GM15510 (cell line): ENCODE measurements around the gene FOXO6.

ENCODE experiments used
- POLR2A ChIP-seq: IDR thresholded peaks from 3 replicates; pipeline ENCODE4 v1.6.1; 2011; ENCODE audit warnings: borderline replicate concordance; ENCODE audit not compliant: insufficient read length; ENCODE audit errors: extremely low read depth

The FOXO6 gene

DNA sequence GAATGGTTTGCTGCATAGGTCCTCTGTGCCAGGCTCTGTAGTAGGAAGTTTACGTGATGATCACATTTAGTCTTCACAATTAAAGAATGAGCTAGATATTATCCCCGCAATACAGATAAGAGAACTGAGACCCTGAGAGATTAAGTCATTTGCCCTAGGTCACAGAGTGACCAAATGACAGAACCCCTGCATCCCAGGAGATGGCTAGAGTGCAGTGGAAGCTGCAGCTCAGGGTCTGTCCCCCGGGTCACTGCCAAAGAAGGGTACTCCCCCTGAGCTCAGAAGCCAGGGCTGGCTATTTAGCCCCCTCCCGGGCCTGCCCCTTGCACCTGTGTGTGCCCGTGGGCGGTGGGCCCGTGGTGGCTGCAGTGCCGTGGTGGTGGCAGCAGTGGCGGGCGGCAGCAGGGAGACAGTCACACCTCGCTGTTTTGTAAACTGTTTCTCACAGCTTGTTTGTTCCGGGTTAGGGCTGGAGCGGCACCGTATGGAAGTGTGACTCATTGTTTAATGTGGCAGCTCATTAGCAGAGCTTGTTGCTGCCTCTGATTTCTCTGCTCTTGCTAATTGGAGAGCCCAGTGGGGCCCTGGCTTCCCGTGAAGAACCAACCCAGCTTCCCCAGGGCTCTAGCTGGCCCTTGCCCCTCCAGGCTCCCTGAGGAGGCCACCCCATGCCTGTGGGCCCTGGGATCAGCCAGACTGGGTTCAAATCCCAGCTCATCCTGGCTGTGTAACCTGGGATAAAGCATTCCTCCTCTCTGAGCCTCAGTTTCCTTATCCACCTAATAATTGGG, 19.3 kb upstream of the FOXO6 start:
- no peak for TF ChIP-seq POLR2A

DNA sequence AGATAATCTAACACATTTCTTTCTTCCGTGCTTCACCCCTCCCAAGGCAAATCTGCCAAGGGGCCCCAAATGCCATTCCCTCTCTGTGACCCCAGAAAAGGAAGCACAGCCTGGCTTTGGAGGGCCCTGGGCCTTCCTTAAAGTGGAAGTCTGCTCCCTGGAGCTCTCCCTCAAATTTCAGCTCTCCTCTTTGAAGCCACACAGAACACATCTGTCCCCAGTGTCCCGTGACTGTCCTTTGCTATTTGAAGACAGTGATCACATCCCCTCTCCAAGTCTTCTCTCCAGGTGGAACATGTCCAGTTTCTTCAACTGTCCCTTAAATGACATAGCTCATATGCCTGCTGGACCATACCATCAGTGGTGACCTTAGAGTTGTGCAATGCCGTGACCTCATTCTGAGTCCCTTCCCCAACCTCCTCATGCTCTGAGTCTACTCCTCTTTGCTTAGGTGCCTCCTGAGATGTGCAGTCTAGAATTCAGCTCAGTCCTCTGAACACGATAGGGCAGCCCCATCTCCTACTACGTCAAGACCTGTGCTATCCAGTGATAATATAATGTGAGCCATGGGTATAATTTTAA, 18.4 kb upstream of the FOXO6 start:
- no peak for TF ChIP-seq POLR2A

DNA sequence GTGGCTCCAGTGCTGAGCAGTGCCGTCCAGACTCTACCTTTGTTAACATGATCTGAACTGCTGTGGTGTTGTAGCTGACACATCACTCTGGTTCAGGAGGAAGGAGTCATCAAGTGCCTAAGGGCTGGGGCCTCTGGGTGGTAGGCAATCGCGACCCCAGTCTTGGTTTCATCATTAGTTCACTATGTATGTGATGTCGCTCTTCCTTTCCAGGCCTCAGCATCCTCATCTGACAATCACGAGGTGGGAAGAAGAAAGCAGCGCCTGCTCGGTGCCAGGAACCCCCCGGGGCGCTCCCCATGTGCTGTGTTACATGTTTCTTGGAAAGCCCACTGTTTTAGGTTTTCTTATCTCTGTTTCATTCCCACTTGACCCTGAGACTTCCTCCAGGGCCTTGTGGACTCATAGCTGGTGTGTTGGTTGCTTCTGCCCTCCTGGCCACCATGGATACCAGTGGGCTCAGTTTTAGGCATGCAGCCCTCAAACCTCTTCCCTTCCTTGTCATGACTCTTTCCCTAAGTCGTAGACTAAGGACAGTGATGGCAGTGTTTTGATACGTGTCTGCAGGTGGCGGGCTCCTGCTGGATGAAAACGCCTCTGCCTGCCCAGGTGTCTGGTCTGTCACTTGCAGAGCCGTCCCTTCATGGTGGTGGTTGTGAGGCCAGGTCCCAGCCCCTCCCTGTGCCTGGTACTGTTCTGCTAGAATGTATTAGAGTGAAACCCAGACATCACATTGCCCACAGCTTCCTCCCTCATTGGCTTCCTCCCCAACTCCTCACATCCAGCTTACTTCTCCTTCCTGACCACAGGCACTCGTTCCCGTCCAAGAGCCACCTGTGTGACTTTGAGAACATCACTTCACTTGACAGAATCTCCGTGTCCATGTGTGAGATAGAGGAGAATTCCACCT, 17.2 kb upstream of the FOXO6 start:
- no peak for TF ChIP-seq POLR2A

DNA sequence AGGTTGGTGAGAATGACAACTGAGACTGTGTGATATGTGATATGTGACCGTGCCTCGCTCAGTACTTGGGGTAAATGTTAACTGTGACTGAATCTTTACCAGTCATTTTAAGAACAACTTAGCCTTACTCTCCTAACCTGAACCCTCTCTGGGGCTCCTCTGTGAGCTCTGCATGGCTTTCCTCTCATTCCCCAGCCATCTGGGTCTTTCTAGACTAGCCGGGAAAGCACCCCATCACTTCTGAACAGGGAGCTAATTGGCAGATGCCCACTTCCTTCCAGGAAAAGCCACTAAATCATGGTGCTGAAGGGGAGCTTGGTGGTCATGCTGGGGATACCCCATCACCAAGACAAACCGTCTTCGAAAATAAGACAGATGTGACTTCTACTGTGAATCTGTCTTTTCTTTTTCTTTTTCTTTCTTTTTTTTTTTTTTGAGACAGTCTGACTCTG, 16.5 kb upstream of the FOXO6 start:
- TF ChIP-seq POLR2A, result no peak

DNA sequence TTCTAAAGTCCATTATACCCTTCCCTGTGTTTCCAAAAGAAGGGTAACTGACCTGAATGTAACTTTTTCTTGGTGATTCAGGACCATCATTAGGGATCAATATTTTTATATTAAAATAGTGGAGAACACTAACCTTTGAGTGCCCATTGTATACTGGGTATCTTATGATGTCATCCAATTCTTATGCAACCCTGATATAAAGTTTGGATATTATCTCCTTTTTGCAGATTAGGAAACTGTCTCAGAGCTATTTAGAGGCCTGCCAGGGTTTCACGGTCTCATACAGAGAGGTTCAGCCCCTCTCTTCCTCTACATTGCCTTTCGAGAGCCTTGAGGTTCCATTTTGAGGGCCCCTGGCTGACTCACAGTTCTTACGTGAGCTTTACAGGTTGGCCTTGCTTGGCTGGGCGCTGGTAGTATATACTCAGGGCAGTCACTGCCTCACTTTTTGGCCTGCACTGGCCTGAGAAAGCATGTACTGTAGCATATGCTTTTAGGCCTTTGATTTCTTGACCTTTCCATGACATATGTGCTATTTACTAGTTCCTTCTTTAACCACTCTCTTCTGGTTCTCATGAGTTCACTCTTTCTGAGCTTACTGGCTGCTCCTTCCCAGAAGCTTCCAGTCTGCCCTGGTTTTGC, 15.7 kb upstream of the FOXO6 start:
- TF ChIP-seq POLR2A, result no peak

DNA sequence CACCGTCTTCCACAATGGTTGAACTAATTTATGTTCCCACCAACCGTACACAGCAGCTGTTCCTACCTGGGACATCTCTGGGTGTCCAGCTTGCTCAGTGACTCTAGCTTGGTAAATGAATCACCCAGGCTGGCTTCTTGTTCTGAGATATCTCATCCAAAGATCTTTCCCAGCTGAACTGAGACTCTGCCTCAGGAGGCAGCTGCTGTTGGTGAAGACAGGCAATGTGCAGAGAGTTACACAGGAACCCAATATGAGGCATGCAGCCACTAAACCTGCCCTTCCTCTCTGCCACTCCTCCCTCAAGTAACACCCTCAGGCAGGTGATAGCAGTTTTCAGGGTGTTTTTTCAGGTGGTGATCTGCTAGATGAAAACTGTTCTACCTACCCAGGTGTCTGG, 14.0 kb upstream of the FOXO6 start:
- TF ChIP-seq POLR2A, result no peak

DNA sequence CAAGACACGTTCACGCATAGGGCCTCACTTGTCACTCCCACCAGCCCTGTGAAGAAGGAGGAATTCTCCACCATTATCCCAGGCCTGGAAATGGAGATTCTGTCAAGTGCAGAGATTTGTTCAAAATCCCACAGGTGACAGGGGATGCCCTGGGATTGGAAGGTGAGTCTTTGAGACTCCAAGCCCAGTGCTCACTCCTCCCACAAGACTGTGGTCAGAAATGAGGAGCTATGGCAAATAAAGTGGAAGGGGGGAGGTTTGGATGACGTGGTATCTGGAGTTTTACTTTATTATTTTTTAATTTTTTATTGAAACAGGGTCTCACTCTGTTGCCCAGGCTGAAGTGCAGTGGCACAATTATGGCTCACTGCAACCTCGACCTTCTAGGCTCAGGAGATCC, 12.8 kb upstream of the FOXO6 start:
- no peak for TF ChIP-seq POLR2A

DNA sequence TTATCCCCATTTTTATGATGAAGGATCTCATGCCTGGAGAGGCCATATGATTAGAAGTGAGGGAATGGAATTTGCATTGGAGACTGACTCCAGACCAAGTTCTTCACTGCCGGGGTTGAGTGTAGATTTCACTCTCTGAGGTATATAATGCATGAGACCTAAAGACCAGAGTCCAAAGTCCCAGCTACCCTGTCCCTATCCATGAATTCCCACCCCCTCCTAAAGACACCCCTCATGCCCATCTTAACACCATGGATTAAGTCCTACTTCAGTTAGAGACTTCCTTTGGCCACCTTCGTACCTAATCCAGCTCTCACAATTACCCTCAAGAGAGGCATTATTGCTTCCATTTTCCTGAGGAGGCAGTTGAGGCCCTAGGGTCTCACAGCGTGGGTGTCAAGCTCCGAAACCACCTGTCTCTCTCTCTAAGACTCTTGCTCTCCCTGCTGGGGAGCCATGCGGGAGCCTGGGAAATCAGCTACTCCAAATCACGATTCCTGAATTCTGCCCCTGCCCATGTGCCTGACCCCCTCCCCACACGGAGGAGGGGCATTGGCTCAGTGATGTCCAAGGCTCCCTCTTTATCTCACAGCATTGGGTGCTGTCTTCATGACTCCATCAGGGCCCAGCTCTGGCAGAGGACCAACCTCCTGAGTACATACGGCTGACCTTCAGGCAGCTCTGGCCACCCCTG, 11.7 kb upstream of the FOXO6 start:
- no peak for TF ChIP-seq POLR2A

DNA sequence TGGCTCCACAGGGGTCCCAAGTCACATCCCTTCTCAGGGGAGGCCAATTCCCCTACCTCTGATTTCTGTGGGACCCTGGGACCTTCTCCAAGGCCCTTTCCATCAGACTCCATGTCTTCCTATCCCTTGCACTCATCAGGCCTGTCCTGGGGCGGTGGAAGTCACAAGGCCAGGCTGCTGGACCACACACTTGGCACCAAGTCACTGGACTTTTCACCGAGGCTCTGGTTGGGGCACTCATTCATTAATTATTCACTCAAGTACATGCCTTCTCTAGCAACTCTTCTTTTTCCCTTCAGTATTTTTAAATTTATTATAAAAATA, 11.2 kb upstream of the FOXO6 start:
- no peak for TF ChIP-seq POLR2A

DNA sequence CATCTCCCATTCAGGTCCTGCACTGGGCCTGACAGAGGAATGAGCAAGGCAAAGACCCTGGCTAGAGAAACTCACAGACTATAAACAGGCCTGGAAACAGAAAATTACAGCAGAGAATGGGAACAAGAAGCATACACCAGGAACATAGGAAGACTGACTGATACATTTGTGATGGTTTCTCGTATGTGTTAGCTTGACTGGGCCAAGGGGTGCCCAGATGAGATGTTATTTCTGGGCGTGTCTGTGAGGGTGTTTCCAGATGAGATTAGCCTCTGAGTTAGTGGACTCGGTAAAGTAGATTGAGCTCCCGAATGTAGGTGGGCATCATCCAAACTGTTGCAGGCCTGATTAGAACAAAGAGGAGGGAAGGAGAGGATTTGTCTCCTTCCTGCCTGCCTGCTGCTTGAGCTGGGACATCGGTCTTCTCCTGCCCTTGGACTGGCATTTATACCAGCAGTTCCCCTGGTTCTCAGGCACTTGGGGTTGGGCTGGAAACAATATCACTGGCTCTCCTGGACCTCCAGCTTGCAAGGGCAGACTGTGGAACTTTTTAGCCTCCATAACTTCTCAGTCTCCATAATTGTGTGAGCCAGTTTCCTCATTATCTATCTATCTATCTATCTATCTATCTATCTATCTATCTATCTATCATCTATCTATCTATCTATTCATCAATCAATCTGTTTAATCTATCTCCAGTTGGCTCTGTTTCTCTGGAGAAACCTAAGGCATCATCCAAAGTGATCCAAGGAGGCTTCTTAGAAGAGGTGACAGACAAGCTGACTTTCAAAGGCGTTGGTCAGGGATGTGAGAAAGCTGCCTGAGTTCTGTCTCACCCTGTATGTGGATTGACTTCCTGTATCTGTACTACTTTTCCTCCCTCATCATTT, 9.7 kb upstream of the FOXO6 start:
- no peak for TF ChIP-seq POLR2A

DNA sequence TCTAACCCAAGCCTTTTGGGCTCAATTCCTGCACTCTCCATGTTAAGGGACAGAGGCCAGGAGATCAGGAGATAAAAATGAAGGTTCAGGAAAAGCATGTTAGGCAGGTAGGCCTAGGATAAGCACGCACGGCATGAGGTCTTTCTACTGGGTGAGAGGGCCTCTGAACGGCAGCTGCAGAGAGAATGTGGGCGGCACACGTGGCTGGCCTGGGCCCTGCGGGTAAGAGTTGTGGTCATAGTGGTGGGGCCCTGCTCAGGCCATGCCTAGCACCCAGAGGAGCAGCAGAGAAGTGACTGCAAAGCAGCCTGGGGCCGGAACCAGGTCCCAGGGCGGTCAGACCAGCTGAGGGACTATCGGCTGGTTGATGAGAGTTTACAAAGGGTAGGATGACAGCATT, 7.5 kb upstream of the FOXO6 start:
- TF ChIP-seq POLR2A, result no peak

DNA sequence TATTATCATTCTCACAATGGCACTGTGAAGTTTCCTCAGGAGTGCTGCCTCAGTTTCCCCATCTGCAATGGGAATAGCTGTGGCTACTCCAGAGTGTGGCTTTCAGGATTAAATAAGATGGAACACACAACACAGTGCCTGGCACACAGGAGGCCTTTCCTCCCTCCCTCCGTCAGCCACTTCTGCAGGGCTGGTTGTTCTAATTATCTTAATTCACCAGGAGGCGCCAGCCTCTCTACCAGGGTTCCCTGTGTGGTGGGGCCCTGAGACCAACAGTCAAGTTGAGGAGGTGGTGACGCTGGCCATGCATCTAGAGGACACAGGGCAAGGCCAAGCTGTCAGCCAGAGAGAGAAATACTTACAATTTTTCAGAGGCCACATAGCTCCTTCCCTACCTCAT, 6.3 kb upstream of the FOXO6 start:
- no peak for TF ChIP-seq POLR2A

DNA sequence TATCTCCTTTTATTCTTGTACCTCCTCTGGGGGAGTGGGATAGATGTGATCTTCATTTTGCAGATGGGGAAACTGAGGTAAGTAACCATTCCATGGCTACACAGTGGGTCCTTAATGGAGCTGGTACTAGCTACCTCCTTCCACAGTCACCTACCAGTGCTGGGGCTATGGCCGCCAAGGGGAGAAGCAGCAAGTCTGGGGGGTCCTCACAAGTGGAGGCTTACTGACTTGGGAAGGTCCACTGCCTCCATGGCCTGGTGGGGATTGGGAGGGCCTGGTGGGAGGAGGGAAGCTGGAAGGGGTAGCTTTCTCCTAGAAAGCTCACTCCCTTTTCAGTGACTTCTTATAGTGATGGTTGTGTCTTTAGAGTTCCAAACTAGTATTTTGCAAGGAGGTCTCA, 5.9 kb upstream of the FOXO6 start:
- TF ChIP-seq POLR2A, result no peak
